Thyroid gland (tissue), 4 donors: ENCODE data around the gene C14orf39.

ENCODE experiments used
- POLR2A ChIP-seq, 2 donors: fragments of 450-650 bp; IDR thresholded peaks; one replicate each; pipeline ENCODE4 v1.6.1; 2017; ENCODE audit warnings: antibody characterized with exemption in 2 of 2, mild to moderate bottlenecking in 2 of 2, moderate library complexity in 1 of 2
- TF ChIP-seq, protein P1 (sequence below), 6 experiments: fragments of 200-600 bp in 3 of 6; fragments of 450-650 bp in 3 of 6; sonication (generic) in 3 of 6; IDR thresholded peaks; one replicate each; pipeline ENCODE4 v1.5.1; 2016 to 2019; ENCODE audit warnings: antibody characterized with exemption in 6 of 6, mild to moderate bottlenecking in 2 of 6, inconsistent platforms in 1 of 6, moderate library complexity in 1 of 6

DNA sequence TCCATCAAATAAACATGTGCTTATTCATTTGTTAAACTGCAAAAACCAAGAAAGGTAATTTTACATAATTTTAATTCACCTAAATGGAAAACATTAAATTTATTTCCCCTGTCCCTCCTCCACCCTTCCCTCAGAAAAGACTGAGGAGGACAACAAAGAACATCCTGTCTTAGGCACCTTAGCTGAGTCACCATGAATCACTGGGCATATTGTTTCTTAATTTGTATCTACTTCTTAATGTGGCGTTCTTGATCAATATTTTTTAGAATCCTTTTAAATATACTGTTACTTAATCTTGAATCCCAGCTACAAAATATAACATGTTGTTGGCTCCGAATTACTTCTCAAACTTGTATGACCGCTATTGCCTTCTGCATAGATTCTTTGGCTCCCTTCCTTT is 46.6 kb upstream of the C14orf39 start:
- TF ChIP-seq, protein P1, sequence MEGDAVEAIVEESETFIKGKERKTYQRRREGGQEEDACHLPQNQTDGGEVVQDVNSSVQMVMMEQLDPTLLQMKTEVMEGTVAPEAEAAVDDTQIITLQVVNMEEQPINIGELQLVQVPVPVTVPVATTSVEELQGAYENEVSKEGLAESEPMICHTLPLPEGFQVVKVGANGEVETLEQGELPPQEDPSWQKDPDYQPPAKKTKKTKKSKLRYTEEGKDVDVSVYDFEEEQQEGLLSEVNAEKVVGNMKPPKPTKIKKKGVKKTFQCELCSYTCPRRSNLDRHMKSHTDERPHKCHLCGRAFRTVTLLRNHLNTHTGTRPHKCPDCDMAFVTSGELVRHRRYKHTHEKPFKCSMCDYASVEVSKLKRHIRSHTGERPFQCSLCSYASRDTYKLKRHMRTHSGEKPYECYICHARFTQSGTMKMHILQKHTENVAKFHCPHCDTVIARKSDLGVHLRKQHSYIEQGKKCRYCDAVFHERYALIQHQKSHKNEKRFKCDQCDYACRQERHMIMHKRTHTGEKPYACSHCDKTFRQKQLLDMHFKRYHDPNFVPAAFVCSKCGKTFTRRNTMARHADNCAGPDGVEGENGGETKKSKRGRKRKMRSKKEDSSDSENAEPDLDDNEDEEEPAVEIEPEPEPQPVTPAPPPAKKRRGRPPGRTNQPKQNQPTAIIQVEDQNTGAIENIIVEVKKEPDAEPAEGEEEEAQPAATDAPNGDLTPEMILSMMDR (IDR thresholded peaks at IDR 0.05): no peak
- TF ChIP-seq POLR2A (IDR thresholded peaks at IDR 0.05): no peak
